Measurements from ENCODE around the gene FHL2. TPM values are rescaled to one million over a fixed set of nuclear protein-coding genes. Genes with fewer than 3 reads are reported as not detected.
A peak's percentile ranks its signal among the peaks of the same experiment; 100 is the strongest.

The FHL2 gene
- total RNA-seq, 4 donors from 2014 or later: 14.9 to 31.8 (median 21.4) TPM

DNA sequence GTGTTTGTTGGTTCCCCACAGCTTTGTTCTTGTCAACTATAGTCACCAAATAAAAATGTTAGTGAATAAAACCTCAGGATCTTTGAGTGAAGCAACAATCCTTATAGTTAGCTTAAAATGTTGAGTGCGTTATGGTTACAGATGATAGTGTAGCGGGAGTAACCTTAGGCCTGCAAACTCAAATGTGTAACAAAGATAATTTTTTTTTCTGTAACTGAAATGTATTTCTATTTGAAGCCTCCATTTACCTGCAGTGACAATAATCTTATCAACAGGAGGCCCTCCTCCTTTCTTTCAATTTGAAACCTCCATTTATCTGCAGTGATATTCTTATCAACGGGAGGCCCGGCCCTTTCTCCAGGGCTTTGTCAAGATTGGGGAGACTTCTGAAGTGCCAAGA, 64.6 kb downstream of the FHL2 start:
- no peaks in the 10 kb centered on the region for H3K9me3 ChIP-seq
- in situ Hi-C loops (cut with MboI; ENCODE audit: low sequenced_read_pairs in 4 of 4): no loop called here

DNA sequence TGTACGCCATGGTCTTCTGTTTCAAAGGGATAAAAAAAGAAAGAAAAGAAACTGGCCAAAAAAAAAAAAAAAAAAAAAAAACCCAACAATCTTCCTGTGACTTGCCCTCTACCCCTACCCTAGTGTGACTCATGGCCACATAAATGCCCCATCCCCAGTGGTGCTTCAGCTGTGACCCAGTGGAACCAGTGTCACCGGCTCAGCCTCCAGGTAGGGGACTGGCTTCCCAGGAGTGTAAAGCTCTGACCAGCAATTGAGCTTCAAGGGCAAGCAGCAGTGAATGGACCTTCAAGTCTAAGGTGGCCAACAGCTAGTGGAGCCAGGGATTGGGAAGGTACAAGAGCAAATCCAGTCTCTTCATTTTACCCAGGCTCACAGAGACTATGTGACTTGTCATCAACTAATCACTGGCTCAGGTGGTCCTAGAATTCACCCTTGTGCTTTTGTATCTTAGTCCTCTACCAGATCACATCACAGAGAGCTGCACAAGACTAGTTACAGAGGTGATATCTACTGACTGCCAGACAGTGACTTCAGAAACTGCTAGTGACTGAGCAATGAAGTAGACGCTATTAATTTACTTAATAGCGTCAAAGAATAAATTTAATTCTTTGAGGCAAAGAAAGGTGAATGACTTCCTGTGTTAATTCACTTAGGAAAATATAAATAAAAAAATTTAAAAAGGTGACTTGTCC, 68.0 kb downstream of the FHL2 start:
- in situ Hi-C loops (cut with MboI; ENCODE audit: low sequenced_read_pairs in 4 of 4): no loop called here
- TF ChIP-seq POLR2A (IDR thresholded peaks at IDR 0.05) (no peak), CTCF (IDR thresholded peaks at IDR 0.05 in 4 of 5, conservative IDR thresholded peaks at IDR 0.05 in 1 of 5) (no peak)
- H3K4me3 ChIP-seq: peak overlapping the region in 2 of 4 donors; percentile 67 to 76

More for the DNA sequence above, 64.6 kb downstream of the FHL2 start:
- no peaks in the 10 kb centered on the region for H3K27me3 ChIP-seq
- TF ChIP-seq POLR2A (IDR thresholded peaks at IDR 0.05) (no peak), CTCF (IDR thresholded peaks at IDR 0.05 in 4 of 5, conservative IDR thresholded peaks at IDR 0.05 in 1 of 5) (no peak)
- no peak overlapping the region for H3K27ac ChIP-seq
- no peak overlapping the region for H3K4me3 ChIP-seq
- intact Hi-C loops (cut with DNase I; ENCODE audit: low total_unique reads): loop anchor here (10.0 kb wide), 1 partner anchor 861 kb away; the partner anchor contains the start of gene UXS1
- H3K36me3 ChIP-seq: no peaks in the 10 kb centered on the region
- H3K4me1 ChIP-seq: peaks cover 27 to 32% of the 10 kb centered on the region in 2 donors
- no peak for ATAC-seq
- no peak for DNase-seq

GRCh38 chr2:105329561-105330495, 69.0 kb downstream of the FHL2 start, which contains the start of gene TGFBRAP1:
Gene TGFBRAP1 (minus strand): TSS chr2:105329735. CDS start chr2:105308301, 21,434 bp downstream.
- DNase-seq (peak in 1 of 2 donors; percentile 27), ATAC-seq (peak; percentile 74 to 85)
- H3K4me1 ChIP-seq: peaks cover 21 to 27% of the 10 kb centered on the region in 2 donors
- H3K27me3 ChIP-seq: no peaks in the 10 kb centered on the region
- H3K4me3 ChIP-seq: peak within 1 kb of the TSS; percentile 67 to 78 (median 72)
- intact Hi-C loops (cut with DNase I; ENCODE audit: low total_unique reads): loop anchor here (10.0 kb wide), 1 partner anchor 865 kb away; the partner anchor contains the start of gene UXS1
- peak; percentile 30 to 33 for TF ChIP-seq POLR2A (IDR thresholded peaks at IDR 0.05)
- no peak for TF ChIP-seq CTCF (IDR thresholded peaks at IDR 0.05 in 4 of 5, conservative IDR thresholded peaks at IDR 0.05 in 1 of 5)
- no peaks in the 10 kb centered on the region for H3K9me3 ChIP-seq
- in situ Hi-C loops (cut with MboI; ENCODE audit: low sequenced_read_pairs in 4 of 4): no loop called here
- no peaks in the 10 kb centered on the region for H3K36me3 ChIP-seq
- peak within 1 kb of the TSS; percentile 78 to 90 (median 83) for H3K27ac ChIP-seq

More for the DNA sequence above, 68.0 kb downstream of the FHL2 start:
- DNase-seq: no peak
- Histone ChIP-seq H3K27ac (peak overlapping the region in 3 of 4 donors; percentile 78 to 90 (median 86)), H3K9me3 (no peaks in the 10 kb centered on the region), H3K36me3 (no peaks in the 10 kb centered on the region), H3K4me1 (peaks cover 18 to 27% of the 10 kb centered on the region in 2 donors), H3K27me3 (no peaks in the 10 kb centered on the region)
- no peak for ATAC-seq
- intact Hi-C loops (cut with DNase I; ENCODE audit: low total_unique reads): loop anchor here (10.0 kb wide), 1 partner anchor 864 kb away; the partner anchor contains the start of gene UXS1

DNA sequence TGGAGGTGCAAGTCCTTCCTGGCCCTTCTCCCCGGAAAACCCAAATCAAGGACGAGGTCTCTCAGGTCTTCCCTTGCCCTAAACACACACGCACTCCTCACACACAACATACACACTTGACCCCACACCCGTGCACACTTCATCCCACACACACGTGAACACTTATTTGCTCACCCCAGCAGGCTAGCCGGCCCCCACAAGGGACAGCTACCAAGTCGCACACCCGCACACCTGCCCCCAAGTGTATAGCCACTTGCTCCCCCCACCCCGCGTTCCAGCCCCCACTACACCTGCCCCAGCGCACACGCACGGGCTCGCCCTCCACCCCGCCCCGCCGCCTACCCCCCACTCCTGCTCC, 69.7 kb downstream of the FHL2 start:
- in situ Hi-C loops (cut with MboI; ENCODE audit: low sequenced_read_pairs in 4 of 4): no loop called here
- H3K27ac ChIP-seq: peak overlapping the region; percentile 78 to 84 (median 82)
- peaks cover 22 to 27% of the 10 kb centered on the region in 2 donors for H3K4me1 ChIP-seq

More for the DNA sequence above, 69.7 kb downstream of the FHL2 start:
- DNase-seq (peak in 1 of 2 donors; percentile 20), ATAC-seq (peak; percentile 17 to 24)
- peak overlapping the region; percentile 63 to 68 (median 67) for H3K4me3 ChIP-seq
- no peaks in the 10 kb centered on the region for H3K9me3 ChIP-seq
- no peaks in the 10 kb centered on the region for H3K36me3 ChIP-seq
- no peak for TF ChIP-seq POLR2A (IDR thresholded peaks at IDR 0.05)
- no peak for TF ChIP-seq CTCF (IDR thresholded peaks at IDR 0.05 in 4 of 5, conservative IDR thresholded peaks at IDR 0.05 in 1 of 5)
- H3K27me3 ChIP-seq: no peaks in the 10 kb centered on the region
- intact Hi-C loops (cut with DNase I; ENCODE audit: low total_unique reads): no loop called here

All from gastrocnemius medialis (tissue), 4 donors.